ENCODE results near the gene ALAS1.

DNA sequence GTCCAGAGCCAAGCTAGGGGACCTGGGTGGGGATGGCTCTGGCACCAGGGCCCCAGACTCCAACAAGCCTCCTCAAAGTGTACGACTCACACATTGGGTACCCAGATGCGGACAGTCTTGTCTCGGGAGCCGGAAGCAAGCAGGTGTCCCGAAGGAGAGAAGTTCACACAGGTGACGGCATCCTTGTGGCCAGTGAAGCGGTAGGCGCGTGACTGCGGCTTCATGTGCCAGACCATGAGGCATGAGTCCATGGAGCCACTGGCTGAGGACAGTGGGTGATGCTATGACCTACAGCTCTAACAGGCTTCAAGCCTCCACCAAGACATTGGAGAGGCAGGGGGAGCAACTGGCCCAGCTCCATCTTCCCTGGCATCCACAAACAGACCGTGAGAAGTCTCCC, 48.2 kb upstream of the ALAS1 start:
- TF ChIP-seq, protein P1, sequence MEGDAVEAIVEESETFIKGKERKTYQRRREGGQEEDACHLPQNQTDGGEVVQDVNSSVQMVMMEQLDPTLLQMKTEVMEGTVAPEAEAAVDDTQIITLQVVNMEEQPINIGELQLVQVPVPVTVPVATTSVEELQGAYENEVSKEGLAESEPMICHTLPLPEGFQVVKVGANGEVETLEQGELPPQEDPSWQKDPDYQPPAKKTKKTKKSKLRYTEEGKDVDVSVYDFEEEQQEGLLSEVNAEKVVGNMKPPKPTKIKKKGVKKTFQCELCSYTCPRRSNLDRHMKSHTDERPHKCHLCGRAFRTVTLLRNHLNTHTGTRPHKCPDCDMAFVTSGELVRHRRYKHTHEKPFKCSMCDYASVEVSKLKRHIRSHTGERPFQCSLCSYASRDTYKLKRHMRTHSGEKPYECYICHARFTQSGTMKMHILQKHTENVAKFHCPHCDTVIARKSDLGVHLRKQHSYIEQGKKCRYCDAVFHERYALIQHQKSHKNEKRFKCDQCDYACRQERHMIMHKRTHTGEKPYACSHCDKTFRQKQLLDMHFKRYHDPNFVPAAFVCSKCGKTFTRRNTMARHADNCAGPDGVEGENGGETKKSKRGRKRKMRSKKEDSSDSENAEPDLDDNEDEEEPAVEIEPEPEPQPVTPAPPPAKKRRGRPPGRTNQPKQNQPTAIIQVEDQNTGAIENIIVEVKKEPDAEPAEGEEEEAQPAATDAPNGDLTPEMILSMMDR (IDR thresholded peaks at IDR 0.05) = no peak
- TF ChIP-seq POLR2A (IDR thresholded peaks at IDR 0.05) = no peak
- TF ChIP-seq POLR2AphosphoS5 (IDR thresholded peaks at IDR 0.05) = no peak
- TF ChIP-seq EP300 (IDR thresholded peaks at IDR 0.05) = no peak
